ENCODE measurements around the gene ZNF280C.

Gene ZNF280C

DNA sequence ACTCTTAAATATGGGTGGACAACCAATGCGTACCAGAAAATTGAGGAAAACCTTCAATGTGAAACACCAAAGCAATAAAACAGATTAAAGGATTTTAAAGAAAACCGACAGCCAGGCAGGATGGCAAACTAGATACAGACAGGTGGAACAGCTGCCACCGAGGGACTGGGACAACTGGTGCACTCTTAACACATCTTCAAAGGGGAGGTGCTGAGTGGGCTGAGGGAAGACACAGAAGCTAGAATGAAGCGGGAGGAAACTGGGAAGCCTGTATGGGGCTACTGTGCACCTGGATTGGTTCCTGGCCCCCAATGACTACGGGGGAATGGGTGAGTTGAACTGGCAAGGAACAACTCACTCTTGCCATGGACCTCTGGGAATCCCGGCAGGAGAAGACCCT is 20.7 kb downstream of the ZNF280C start:
- peaks cover 16 to 18% of the 10 kb centered on the region in 2 experiments for H3K36me3 ChIP-seq (ENCODE audit: control insufficient read depth in 2 of 2, insufficient read depth in 1 of 2, low read length in 2 of 2)
- no peaks in the 10 kb centered on the region for H3K4me1 ChIP-seq (ENCODE audit: control insufficient read depth, insufficient read depth, low read length)
- CTCF ChIA-PET = no interaction called here
- no peak overlapping the region for H3K27ac ChIP-seq (ENCODE audit: extremely low read depth, low read depth, low read length)
- H3K4me3 ChIP-seq (ENCODE audit: low read depth, low read length) = no peak overlapping the region
- no peaks in the 10 kb centered on the region for H3K9me3 ChIP-seq (ENCODE audit: control insufficient read depth, insufficient read depth, low read depth, low read length)
- POLR2A ChIA-PET = no interaction called here
- TF ChIP-seq ZNF404 (tag by site-specific recombination; IDR thresholded peaks at IDR 0.05) = no peak
- no peak for TF ChIP-seq ZNF24 (tag by site-specific recombination; IDR thresholded peaks at IDR 0.05)
- TF ChIP-seq ZNF514 (tag by site-specific recombination; IDR thresholded peaks at IDR 0.05) = no peak
- no peak for TF ChIP-seq ZNF677 (tag by site-specific recombination; IDR thresholded peaks at IDR 0.05)
- TF ChIP-seq GLIS1 (tag by site-specific recombination; IDR thresholded peaks at IDR 0.05) = no peak
- TF ChIP-seq ZXDB (tag by site-specific recombination; IDR thresholded peaks at IDR 0.05) = no peak
- TF ChIP-seq ZFP41 (tag by site-specific recombination; IDR thresholded peaks at IDR 0.05; ENCODE audit: borderline replicate concordance) = no peak
- TF ChIP-seq PRDM1 (tag by site-specific recombination; IDR thresholded peaks at IDR 0.05) = no peak
- TF ChIP-seq, protein P1, sequence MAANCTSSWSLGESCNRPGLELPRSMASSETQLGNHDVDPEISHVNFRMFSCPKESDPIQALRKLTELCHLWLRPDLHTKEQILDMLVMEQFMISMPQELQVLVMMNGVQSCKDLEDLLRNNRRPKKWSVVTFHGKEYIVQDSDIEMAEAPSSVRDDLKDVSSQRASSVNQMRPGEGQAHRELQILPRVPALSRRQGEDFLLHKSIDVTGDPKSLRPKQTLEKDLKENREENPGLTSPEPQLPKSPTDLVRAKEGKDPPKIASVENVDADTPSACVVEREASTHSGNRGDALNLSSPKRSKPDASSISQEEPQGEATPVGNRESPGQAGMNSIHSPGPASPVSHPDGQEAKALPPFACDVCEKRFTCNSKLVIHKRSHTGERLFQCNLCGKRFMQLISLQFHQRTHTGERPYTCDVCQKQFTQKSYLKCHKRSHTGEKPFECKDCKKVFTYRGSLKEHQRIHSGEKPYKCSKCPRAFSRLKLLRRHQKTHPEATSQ (tag by site-specific recombination; IDR thresholded peaks at IDR 0.05) = no peak

DNA sequence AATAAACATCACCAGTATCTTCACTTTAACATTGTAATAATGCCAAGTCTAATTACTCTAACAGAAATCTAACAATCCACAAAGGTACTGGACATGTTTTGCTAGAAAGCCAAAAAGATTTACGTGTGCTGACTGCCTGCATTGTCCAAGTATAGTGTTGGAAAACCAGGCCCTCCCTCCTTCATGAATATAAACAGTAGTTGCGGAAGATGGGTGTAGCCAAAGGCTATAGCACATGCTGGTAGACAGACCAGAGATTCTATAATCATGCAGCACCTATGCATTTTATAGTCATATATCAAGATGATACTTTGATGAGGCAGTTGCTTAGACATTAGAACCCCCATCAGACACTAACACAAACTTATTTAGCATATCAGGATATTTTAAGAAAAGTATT is 22.6 kb downstream of the ZNF280C start:
- CTCF ChIA-PET = no interaction called here
- TF ChIP-seq PATZ1 (tag by site-specific recombination; IDR thresholded peaks at IDR 0.05) (no peak), ZFP69B (tag by site-specific recombination; IDR thresholded peaks at IDR 0.05) (no peak), ZNF548 (tag by site-specific recombination; IDR thresholded peaks at IDR 0.05) (no peak), ZNF558 (tag by site-specific recombination; IDR thresholded peaks at IDR 0.05) (no peak), ZNF112 (tag by site-specific recombination; IDR thresholded peaks at IDR 0.05) (no peak), KLF1 (tag by site-specific recombination; IDR thresholded peaks at IDR 0.05) (no peak)
- TF ChIP-seq, protein P2, sequence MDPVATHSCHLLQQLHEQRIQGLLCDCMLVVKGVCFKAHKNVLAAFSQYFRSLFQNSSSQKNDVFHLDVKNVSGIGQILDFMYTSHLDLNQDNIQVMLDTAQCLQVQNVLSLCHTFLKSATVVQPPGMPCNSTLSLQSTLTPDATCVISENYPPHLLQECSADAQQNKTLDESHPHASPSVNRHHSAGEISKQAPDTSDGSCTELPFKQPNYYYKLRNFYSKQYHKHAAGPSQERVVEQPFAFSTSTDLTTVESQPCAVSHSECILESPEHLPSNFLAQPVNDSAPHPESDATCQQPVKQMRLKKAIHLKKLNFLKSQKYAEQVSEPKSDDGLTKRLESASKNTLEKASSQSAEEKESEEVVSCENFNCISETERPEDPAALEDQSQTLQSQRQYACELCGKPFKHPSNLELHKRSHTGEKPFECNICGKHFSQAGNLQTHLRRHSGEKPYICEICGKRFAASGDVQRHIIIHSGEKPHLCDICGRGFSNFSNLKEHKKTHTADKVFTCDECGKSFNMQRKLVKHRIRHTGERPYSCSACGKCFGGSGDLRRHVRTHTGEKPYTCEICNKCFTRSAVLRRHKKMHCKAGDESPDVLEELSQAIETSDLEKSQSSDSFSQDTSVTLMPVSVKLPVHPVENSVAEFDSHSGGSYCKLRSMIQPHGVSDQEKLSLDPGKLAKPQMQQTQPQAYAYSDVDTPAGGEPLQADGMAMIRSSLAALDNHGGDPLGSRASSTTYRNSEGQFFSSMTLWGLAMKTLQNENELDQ (tag by site-specific recombination; IDR thresholded peaks at IDR 0.05; ENCODE audit: low read depth) = no peak
- TF ChIP-seq, protein P3, sequence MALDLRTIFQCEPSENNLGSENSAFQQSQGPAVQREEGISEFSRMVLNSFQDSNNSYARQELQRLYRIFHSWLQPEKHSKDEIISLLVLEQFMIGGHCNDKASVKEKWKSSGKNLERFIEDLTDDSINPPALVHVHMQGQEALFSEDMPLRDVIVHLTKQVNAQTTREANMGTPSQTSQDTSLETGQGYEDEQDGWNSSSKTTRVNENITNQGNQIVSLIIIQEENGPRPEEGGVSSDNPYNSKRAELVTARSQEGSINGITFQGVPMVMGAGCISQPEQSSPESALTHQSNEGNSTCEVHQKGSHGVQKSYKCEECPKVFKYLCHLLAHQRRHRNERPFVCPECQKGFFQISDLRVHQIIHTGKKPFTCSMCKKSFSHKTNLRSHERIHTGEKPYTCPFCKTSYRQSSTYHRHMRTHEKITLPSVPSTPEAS (tag by site-specific recombination; IDR thresholded peaks at IDR 0.05) = no peak
- TF ChIP-seq, protein P4, sequence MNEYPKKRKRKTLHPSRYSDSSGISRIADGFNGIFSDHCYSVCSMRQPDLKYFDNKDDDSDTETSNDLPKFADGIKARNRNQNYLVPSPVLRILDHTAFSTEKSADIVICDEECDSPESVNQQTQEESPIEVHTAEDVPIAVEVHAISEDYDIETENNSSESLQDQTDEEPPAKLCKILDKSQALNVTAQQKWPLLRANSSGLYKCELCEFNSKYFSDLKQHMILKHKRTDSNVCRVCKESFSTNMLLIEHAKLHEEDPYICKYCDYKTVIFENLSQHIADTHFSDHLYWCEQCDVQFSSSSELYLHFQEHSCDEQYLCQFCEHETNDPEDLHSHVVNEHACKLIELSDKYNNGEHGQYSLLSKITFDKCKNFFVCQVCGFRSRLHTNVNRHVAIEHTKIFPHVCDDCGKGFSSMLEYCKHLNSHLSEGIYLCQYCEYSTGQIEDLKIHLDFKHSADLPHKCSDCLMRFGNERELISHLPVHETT (tag by site-specific recombination; IDR thresholded peaks at IDR 0.05) = no peak
- TF ChIP-seq, protein P5, sequence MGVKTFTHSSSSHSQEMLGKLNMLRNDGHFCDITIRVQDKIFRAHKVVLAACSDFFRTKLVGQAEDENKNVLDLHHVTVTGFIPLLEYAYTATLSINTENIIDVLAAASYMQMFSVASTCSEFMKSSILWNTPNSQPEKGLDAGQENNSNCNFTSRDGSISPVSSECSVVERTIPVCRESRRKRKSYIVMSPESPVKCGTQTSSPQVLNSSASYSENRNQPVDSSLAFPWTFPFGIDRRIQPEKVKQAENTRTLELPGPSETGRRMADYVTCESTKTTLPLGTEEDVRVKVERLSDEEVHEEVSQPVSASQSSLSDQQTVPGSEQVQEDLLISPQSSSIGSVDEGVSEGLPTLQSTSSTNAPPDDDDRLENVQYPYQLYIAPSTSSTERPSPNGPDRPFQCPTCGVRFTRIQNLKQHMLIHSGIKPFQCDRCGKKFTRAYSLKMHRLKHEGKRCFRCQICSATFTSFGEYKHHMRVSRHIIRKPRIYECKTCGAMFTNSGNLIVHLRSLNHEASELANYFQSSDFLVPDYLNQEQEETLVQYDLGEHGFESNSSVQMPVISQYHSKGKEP (tag by site-specific recombination; IDR thresholded peaks at IDR 0.05) = no peak
- TF ChIP-seq, protein P6, sequence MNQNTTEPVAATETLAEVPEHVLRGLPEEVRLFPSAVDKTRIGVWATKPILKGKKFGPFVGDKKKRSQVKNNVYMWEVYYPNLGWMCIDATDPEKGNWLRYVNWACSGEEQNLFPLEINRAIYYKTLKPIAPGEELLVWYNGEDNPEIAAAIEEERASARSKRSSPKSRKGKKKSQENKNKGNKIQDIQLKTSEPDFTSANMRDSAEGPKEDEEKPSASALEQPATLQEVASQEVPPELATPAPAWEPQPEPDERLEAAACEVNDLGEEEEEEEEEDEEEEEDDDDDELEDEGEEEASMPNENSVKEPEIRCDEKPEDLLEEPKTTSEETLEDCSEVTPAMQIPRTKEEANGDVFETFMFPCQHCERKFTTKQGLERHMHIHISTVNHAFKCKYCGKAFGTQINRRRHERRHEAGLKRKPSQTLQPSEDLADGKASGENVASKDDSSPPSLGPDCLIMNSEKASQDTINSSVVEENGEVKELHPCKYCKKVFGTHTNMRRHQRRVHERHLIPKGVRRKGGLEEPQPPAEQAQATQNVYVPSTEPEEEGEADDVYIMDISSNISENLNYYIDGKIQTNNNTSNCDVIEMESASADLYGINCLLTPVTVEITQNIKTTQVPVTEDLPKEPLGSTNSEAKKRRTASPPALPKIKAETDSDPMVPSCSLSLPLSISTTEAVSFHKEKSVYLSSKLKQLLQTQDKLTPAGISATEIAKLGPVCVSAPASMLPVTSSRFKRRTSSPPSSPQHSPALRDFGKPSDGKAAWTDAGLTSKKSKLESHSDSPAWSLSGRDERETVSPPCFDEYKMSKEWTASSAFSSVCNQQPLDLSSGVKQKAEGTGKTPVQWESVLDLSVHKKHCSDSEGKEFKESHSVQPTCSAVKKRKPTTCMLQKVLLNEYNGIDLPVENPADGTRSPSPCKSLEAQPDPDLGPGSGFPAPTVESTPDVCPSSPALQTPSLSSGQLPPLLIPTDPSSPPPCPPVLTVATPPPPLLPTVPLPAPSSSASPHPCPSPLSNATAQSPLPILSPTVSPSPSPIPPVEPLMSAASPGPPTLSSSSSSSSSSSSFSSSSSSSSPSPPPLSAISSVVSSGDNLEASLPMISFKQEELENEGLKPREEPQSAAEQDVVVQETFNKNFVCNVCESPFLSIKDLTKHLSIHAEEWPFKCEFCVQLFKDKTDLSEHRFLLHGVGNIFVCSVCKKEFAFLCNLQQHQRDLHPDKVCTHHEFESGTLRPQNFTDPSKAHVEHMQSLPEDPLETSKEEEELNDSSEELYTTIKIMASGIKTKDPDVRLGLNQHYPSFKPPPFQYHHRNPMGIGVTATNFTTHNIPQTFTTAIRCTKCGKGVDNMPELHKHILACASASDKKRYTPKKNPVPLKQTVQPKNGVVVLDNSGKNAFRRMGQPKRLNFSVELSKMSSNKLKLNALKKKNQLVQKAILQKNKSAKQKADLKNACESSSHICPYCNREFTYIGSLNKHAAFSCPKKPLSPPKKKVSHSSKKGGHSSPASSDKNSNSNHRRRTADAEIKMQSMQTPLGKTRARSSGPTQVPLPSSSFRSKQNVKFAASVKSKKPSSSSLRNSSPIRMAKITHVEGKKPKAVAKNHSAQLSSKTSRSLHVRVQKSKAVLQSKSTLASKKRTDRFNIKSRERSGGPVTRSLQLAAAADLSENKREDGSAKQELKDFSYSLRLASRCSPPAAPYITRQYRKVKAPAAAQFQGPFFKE (tag by site-specific recombination; IDR thresholded peaks at IDR 0.05; ENCODE audit: borderline replicate concordance) = no peak

More for the DNA sequence above, 22.6 kb downstream of the ZNF280C start:
- H3K9me3 ChIP-seq (ENCODE audit: control insufficient read depth, insufficient read depth, low read depth, low read length) = no peaks in the 10 kb centered on the region
- no peak overlapping the region for H3K4me3 ChIP-seq (ENCODE audit: low read depth, low read length)
- POLR2A ChIA-PET = no interaction called here
- no peaks in the 10 kb centered on the region for H3K4me1 ChIP-seq (ENCODE audit: control insufficient read depth, insufficient read depth, low read length)
- H3K27ac ChIP-seq (ENCODE audit: extremely low read depth, low read depth, low read length) = no peak overlapping the region
- peaks cover 29 to 36% of the 10 kb centered on the region in 2 experiments for H3K36me3 ChIP-seq (ENCODE audit: control insufficient read depth in 2 of 2, insufficient read depth in 1 of 2, low read length in 2 of 2)

Data from HEK293 (cell line).